NOMO-1 treated with dmso at 0.1 percent for 144 hours (cell line): ENCODE results near the gene OR2C3.

Experiments
- DNase-seq: peaks from one replicate; lab custom pipeline; 2025; ENCODE audit not compliant: unreplicated experiment; lab: John Stamatoyannopoulos, UW

The OR2C3 gene

DNA sequence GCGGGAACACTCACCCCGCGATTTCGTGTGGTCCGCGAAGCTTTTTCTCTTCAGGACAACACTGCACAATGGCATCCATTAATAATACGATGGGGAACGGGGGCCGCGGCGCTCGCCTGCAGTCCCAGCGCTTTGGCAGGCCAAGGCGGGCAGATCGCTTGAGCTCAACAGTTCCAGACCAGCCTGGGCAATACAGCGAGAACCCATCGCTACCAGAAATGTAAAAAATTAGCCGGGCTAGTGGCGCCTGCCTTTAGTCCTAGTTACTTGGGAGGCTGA lies 17.7 kb downstream of the OR2C3 start:
- DNase-seq: no peak

DNA sequence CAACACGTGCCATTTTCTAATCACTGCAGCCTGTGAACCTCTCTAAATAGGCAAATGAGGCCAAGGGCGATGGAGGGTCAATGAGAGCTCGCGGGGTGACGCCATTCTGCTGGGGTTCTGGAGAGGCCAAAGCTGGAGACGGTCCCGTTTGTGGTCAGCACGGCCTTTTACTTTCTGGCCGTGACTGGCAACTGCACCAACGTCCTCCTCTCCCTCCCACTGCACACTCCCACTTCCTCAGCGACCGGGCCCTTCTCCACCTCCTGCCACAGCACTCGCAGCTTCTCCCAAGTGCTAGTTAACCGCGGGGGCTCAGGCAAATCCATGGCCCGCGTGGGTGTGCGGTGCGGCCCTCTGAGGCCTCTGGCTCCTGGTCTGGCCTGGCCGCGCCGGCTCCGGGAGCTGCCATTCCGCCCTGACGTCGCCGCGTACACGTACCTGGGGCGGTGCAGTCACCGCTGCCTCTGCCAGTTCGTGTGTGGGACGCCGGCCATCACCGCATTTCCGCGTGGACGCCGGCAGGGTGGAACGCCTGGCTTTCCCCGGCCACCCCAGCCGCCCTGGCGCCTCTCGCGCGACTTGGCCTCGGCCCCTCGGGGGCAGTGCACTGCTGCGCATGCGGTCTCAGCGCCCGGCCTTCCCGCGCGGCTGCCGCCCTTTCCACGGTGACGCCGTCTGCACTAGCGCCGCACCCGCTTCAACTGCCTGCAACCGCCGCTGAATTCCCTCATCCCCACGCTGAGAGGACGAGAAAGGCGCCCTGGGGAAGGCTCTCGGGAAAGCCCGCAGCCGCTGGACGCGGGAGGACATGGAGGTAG lies 18.2 kb downstream of the OR2C3 start:
- no peak for DNase-seq

DNA sequence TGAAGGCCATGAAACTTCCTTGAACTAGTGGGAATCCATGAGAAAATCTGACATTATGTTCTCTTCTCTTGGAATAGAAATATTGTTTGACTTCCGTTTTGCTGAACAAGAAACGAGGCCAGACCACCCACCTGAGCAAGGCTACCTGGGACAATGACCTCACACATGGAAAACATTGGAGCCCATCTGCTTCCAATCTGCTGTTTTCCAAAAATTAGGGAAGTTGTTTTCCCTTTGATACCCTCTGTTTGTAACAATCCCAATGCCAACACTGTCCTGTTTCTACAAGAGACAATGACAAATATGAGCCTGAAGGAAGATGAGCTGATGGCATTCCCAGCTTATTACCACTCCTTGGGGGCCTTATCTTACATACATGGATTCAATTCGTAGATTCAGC lies 29.4 kb downstream of the OR2C3 start:
- no peak for DNase-seq

DNA sequence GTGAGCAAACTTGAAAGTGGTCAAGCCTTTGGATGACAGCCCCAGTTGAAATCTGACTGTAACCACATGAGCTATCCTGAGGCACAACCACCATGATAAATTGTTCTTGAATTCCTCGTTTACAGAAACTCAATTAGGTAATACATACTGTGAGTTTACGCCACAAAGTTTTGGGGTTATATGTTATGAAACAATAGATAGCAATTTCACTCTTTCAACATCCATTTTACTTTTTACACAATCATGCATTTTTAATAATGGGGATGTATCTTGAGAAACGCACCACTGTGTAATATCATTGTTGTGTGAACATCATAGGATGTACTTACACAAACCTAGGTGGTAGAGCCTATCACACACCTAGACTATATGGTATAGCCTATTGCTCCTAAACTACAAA lies 35.4 kb downstream of the OR2C3 start:
- peak; percentile 5 for DNase-seq

DNA sequence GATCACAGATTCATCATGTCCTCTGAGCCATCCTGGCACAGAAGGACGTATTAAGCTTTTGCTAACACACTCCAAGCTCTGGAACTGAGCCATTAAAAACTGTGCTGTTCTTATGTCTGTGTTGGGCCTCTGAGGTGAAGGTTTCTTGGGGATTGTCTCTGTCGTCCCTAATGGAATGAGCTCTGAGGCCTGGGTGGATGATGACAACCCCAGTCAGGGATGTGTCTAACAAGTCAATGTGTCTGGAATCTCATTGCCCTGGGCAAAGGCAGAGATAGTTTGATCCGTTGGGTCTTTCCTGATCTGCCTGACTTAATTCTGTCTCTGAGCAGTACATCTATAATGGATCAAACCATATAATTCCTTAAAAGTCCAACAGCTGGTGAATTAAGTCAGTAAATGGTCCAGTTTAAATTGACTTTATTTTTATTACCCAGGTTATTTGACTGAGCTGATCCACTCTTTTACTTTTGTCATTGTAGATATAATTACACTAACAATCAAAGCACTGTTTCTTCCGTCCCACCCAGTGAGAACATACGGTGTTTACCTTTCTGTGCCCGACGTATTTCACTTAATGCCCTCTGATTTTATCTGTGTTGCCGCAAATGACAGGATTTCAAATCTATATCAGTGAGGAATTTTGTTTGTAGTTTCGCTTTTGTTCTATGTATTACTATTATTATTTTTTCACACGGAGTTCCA lies 39.5 kb downstream of the OR2C3 start:
- DNase-seq: no peak

DNA sequence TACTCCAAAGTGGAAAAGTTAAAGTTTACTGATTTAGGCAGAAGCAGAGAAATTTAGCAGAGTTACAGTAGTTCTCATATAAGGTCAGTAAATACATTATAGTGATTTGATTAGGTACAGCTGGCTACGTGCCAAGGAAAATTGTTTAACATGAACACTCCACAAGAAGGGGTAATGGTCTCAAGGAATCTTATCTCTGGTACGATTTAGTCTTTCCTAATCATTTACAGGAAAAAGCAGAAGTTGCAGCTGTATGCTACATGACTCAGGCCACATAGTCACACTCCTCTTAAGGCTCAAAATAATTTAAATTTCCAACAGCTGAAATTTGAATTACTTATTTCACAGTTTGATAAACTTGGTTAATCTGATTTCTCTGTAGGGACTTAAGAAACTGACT lies 41.5 kb downstream of the OR2C3 start:
- peak; percentile 60 for DNase-seq

DNA sequence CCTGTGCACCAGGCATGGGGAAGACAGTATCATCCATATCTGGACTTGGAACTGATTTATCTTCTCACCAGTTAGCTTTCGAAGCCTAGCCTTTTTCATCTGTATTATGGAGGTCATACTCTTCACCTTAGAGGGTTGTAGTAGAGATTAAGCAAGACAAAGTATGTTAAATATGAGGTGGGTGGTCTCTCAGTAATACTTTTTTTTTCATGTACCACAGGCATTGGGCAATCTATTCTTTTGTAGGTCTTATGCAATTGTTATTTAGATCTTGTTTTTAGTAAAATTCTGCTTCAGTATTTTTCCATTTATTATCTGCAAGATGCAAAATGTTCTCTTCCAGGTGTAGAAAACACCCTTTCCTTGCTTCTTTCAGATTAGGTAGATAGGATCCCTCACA lies 43.1 kb downstream of the OR2C3 start:
- no peak for DNase-seq

DNA sequence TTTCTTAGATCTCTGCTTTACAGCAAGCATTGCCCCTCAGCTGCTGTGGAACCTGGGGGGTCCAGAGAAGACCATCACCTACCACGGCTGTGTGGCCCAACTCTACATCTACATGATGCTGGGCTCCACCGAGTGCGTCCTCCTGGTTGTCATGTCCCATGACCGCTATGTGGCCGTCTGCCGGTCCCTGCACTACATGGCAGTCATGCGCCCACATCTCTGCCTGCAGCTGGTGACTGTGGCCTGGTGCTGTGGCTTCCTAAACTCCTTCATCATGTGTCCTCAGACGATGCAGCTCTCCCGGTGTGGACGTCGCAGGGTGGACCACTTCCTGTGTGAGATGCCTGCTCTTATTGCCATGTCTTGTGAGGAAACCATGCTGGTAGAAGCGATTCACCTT lies 44.9 kb downstream of the OR2C3 start:
- DNase-seq: no peak

DNA sequence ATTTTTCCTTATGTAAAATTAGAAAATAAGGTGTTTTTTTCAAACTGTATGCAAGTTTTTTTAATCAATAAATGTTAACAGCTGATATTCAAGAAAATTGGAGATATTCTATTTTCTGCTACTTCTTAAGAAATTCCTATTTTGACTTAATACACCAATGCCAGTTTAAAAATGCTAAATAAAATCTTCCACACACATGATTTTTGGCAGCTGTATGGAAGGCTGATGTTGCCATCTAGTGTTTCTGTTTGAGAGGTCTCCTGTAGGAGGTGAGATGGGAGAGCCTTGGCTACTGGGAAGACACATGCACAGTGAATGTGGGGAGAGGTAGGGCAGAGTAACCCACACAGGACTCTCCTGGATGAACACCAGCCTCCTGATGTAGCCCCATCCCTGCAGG lies 49.2 kb downstream of the OR2C3 start:
- DNase-seq: peak; percentile 20

DNA sequence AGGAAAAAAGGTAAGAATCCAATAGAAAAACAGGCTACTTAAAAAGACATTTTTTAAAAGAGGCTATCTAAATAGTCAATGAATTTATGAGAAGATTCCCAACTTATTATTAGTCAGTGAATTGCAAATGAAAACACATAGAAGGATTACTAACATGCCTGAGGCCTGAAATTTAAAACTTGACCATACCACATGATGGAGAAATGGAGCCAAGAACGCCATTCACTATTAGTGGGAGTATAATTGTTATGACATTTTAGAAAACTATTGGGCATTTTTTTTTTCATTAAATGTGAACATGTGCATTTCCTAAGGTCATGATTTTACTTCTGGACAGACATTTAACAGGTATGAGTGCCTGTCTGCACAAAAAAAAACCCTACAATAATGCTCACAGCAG lies 53.5 kb downstream of the OR2C3 start:
- no peak for DNase-seq

DNA sequence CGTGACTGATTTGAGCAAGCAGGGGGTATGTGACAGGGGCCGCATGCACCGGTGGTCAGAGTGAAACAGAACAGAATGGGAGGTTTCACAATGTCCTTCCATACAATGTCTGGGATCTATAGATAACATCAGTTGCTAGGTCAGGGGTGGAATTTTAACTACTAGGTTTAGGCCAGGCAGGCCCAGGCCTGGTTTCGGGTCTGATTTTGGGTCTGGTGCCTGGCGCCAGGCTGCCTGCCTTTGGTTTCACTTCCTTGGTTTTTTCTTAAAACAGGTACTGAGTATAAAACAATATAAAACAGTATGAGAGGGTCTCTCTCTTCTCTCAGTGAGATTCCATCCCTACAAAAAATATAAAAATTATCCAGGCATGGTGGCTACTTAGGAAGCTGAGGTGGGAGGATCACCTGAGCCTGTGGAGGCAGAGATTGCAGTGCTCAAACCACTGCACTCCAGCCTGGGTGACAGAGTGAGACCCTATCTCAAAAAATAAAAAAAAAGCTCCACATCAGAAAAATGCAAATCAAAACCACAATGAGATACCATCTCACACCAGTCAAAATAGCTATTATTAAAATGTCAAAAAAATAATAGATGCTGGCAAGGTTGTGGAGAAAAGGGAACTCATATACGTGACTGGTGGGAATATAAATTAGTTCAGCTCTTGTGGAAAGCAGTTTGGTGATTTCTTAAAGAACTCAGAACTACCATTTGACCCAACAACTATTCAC lies 59.7 kb downstream of the OR2C3 start:
- peak; percentile 21 for DNase-seq

DNA sequence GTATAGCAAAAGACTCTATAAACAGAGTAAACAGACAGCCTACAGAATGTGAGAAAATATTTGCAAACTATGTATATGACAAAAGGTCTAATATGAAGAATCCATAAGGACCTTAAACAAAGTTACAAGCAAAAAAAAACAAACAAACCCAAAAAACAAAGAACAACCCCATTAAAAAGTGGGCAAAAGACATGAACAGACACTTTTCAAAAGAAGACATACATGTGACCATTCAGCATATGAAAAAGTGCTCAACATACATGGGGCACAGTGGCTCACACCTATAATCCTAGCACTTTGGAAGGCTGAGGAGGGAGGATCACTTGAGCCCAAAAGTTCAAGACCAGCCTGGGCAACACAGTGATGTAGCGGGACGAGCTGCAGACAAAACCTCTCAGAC lies 60.4 kb downstream of the OR2C3 start:
- no peak for DNase-seq
